SIG-M5 (cell line): ENCODE results near the gene NLRC5.
"Not testable (repeated sequence)": the region's sequence is repeated elsewhere in the genome, so short reads cannot be mapped to it uniquely, and the experiment has no call there.

Experiments
- DNase-seq: peaks from one replicate; lab custom pipeline; 2025; lab: John Stamatoyannopoulos, UW

NLRC5 gene

GRCh38 chr16:57003439-57004386 lies 14.4 kb downstream of the NLRC5 start:
- no peak for DNase-seq

GRCh38 chr16:57004387-57005250 lies 15.3 kb downstream of the NLRC5 start:
- DNase-seq: no peak

- not testable (repeated sequence) for DNase-seq
Observed at GRCh38 chr16:57005597-57005996, 16.2 kb downstream of the NLRC5 start.

GRCh38 chr16:57007050-57007449 lies 17.7 kb downstream of the NLRC5 start:
- DNase-seq: no peak

- DNase-seq: no peak
Observed at GRCh38 chr16:57007530-57007929, 18.2 kb downstream of the NLRC5 start.

GRCh38 chr16:57008440-57008839 lies 19.1 kb downstream of the NLRC5 start:
- DNase-seq: no peak

- DNase-seq: no peak
Observed at GRCh38 chr16:57009643-57010170, 20.4 kb downstream of the NLRC5 start.

GRCh38 chr16:57012353-57012752 lies 23.0 kb downstream of the NLRC5 start:
- DNase-seq: no peak

- DNase-seq: no peak
Observed at GRCh38 chr16:57013229-57013628, 23.9 kb downstream of the NLRC5 start.

GRCh38 chr16:57013902-57014301 lies 24.5 kb downstream of the NLRC5 start:
- DNase-seq: no peak

- DNase-seq: no peak
Observed at GRCh38 chr16:57016301-57016700, 26.9 kb downstream of the NLRC5 start.

- no peak for DNase-seq
Observed at GRCh38 chr16:57016831-57017230, 27.5 kb downstream of the NLRC5 start.

- DNase-seq: no peak
Observed at GRCh38 chr16:57017251-57017650, 27.9 kb downstream of the NLRC5 start.

- DNase-seq: no peak
Observed at GRCh38 chr16:57019746-57020145, 30.4 kb downstream of the NLRC5 start.

GRCh38 chr16:57020651-57021050 lies 31.3 kb downstream of the NLRC5 start:
- DNase-seq: no peak

- no peak for DNase-seq
Observed at GRCh38 chr16:57021757-57022156, 32.4 kb downstream of the NLRC5 start.

GRCh38 chr16:57022445-57022844 lies 33.1 kb downstream of the NLRC5 start:
- no peak for DNase-seq

GRCh38 chr16:57023541-57024249 lies 34.3 kb downstream of the NLRC5 start:
- DNase-seq: no peak

- DNase-seq: no peak
Observed at GRCh38 chr16:57024894-57025680, 35.7 kb downstream of the NLRC5 start.

- DNase-seq: no peak
Observed at GRCh38 chr16:57025941-57026777, 36.8 kb downstream of the NLRC5 start.
